Gastrocnemius medialis (tissue), 4 donors: ENCODE data around the gene N4BP2L2.

ENCODE experiments used
- CTCF ChIP-seq, 5 experiments: fragments of 450-650 bp in 3 of 5; fragments of 200-600 bp in 2 of 5; sonication (generic) in 2 of 5; IDR thresholded peaks in 4 of 5; conservative IDR thresholded peaks in 1 of 5; 1 replicate in 4 of 5; 2 replicates in 1 of 5; pipeline ENCODE4 v1.5.1; 2016 to 2019; ENCODE audit warnings: antibody characterized with exemption in 5 of 5, mild to moderate bottlenecking in 3 of 5, moderate library complexity in 3 of 5
- POLR2A ChIP-seq, 2 donors: fragments of 450-650 bp; IDR thresholded peaks; one replicate each; pipeline ENCODE4 v1.6.1; 2017; ENCODE audit warnings: antibody characterized with exemption in 2 of 2, mild to moderate bottlenecking in 2 of 2, moderate library complexity in 2 of 2

- TF ChIP-seq CTCF (IDR thresholded peaks at IDR 0.05 in 4 of 5, conservative IDR thresholded peaks at IDR 0.05 in 1 of 5), result no peak
- no peak for TF ChIP-seq POLR2A (IDR thresholded peaks at IDR 0.05)
These were observed 10.2 kb downstream of the N4BP2L2 start for GRCh38 chr13:32528358-32528757.
